Uterus (tissue), 4 donors: ENCODE measurements around the gene HCK. TPM values are rescaled to one million over a fixed set of nuclear protein-coding genes. Genes with fewer than 3 reads are reported as not detected.

ENCODE experiments used
- DNase-seq, 2 donors: peaks; one replicate each; pipeline ENCODE4 v3.0.0-alpha.2; 2019 to 2020
- H3K27ac ChIP-seq, 2 donors: fragments of 200-600 bp; sonication (generic); 1 replicate in 1 of 2; 2 replicates in 1 of 2; pipeline ENCODE4 v1.5.1; 2016 to 2018
- H3K27me3 ChIP-seq, 2 donors: fragments of 200-600 bp; sonication (generic); one replicate each; pipeline ENCODE4 v1.5.1; 2018 to 2019; ENCODE audit warnings: control low read depth in 1 of 2
- H3K36me3 ChIP-seq, 2 donors: fragments of 200-600 bp; sonication (generic); one replicate each; pipeline ENCODE4 v1.5.1; 2019; ENCODE audit warnings: control low read depth in 1 of 2
- H3K4me1 ChIP-seq, 2 donors: fragments of 200-600 bp; sonication (generic); one replicate each; pipeline ENCODE4 v1.5.1; 2018 to 2019; ENCODE audit warnings: control low read depth in 1 of 2
- H3K4me3 ChIP-seq, 2 donors: fragments of 200-600 bp; sonication (generic); 1 replicate in 1 of 2; 2 replicates in 1 of 2; pipeline ENCODE4 v1.5.1; 2018 to 2019; ENCODE audit warnings: mild to moderate bottlenecking in 1 of 2
- H3K9me3 ChIP-seq, 2 donors: fragments of 200-600 bp; sonication (generic); one replicate each; pipeline ENCODE4 v1.5.1; 2019; ENCODE audit warnings: control low read depth in 1 of 2
- CTCF ChIP-seq, 4 experiments: fragments of 200-600 bp in 2 of 4; fragments of 450-650 bp in 2 of 4; sonication (generic) in 2 of 4; IDR thresholded peaks; one replicate each; pipeline ENCODE4 v1.5.1; 2016 to 2019; ENCODE audit warnings: antibody characterized with exemption in 4 of 4, mild to moderate bottlenecking in 2 of 4, moderate library complexity in 1 of 4
- POLR2A ChIP-seq, 2 donors: fragments of 450-650 bp; IDR thresholded peaks; one replicate each; pipeline ENCODE4 v1.6.1; 2016; ENCODE audit warnings: antibody characterized with exemption in 2 of 2, mild to moderate bottlenecking in 1 of 2, moderate library complexity in 1 of 2
- intact Hi-C: fragments of 100-400 bp; cut with DNase I; formaldehyde crosslinking; loops from one replicate; pipeline ENCODE4 v1.15.1; 2023; ENCODE audit warnings: low total_unique reads
- total RNA-seq, 4 donors: library from RNA; depleted of rRNA in 3 of 4; stranded (reverse); fragments of >200 nt in 3 of 4; gene quantifications; one replicate each; pipeline versions ENCODE4 v1.1.0 to v1.2.4, GENCODE V29; 2014 to 2023
- donor health status: DM: yes; HTN: yes; CAD: no.

Gene HCK
- total RNA-seq, 4 donors from 2014 or later, result 1.3 to 7.0 (median 4.1) TPM

DNA sequence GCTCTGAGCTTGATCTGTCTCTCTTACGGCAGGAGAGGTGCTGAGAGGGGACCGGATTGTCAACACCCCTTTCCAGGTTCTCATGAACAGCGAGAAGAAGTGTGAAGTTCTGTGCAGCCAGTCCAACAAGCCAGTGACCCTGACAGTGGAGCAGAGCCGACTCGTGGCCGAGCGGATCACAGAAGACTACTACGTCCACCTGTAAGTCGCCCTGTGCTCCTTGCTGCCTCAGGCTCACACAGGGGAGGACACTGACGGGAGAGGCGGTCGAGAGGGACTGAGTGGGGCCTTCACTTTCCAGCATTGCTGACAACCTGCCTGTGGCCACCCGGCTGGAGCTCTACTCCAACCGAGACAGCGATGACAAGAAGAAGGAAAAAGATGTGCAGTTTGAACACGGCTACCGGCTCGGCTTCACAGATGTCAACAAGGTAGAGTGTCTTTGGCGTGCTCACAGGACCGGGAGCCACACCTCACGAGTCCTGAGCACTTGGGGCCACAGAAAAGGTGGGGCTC lies 89.5 kb downstream of the HCK start:
- no peak for DNase-seq
- Histone ChIP-seq H3K4me1 (no peaks in the 10 kb centered on the region), H3K27me3 (no peaks in the 10 kb centered on the region), H3K4me3 (no peak overlapping the region), H3K36me3 (no peaks in the 10 kb centered on the region), H3K27ac (no peak overlapping the region), H3K9me3 (no peaks in the 10 kb centered on the region)
- TF ChIP-seq POLR2A (IDR thresholded peaks at IDR 0.05) (no peak), CTCF (IDR thresholded peaks at IDR 0.05) (no peak)
- intact Hi-C loops, result no loop called here

- no peak for DNase-seq
- Histone ChIP-seq H3K27me3 (no peaks in the 10 kb centered on the region), H3K9me3 (no peaks in the 10 kb centered on the region), H3K27ac (no peak overlapping the region), H3K4me3 (no peak overlapping the region), H3K4me1 (no peaks in the 10 kb centered on the region), H3K36me3 (no peaks in the 10 kb centered on the region)
- TF ChIP-seq CTCF (IDR thresholded peaks at IDR 0.05) (no peak), POLR2A (IDR thresholded peaks at IDR 0.05) (no peak)
- intact Hi-C loops, result no loop called here
These were observed 90.0 kb downstream of the HCK start for GRCh38 chr20:32142088-32142487.

GRCh38 chr20:32142991-32143390 lies 90.9 kb downstream of the HCK start:
- H3K27ac ChIP-seq, result no peak overlapping the region

DNA sequence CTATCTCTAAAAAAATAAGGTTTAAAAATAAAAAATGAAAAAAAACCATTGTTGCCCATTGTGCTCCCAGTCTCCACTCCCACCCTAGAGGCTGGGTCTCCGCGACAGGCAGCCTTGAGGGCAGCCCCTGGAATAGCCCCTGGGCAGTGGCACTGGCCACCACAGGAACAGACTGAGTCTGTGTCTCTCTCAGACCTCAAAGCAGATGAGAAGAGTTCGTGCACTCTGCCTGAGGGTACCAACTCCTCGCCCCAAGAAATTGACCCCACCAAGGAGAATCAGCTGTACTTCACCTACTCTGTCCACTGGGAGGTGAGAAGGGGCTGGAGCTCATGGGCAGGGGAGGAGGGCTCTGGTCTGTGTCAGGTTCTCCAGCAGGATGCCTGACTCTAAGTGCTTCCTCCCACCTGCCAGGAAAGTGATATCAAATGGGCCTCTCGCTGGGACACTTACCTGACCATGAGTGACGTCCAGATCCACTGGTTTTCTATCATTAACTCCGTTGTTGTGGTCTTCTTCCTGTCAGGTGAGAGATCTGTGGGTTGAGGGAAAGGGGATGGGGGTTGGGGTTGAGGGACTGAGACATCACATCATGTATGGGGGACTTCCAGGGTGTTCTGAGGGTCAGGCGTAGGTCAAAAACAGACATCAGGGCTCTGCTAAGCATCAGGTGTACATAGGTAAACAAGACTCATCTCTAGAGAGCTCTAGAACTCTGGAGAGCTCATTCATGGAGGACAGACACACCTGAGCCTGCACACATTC lies 93.0 kb downstream of the HCK start:
- H3K4me3 ChIP-seq, result no peak overlapping the region
- H3K27me3 ChIP-seq, result no peaks in the 10 kb centered on the region
- no peak overlapping the region for H3K27ac ChIP-seq
- H3K9me3 ChIP-seq, result no peaks in the 10 kb centered on the region
- DNase-seq, result no peak
- H3K4me1 ChIP-seq, result no peaks in the 10 kb centered on the region
- TF ChIP-seq POLR2A (IDR thresholded peaks at IDR 0.05) (no peak), CTCF (IDR thresholded peaks at IDR 0.05) (no peak)
- intact Hi-C loops, result no loop called here
- no peaks in the 10 kb centered on the region for H3K36me3 ChIP-seq

More at GRCh38 chr20:32142991-32143390, 90.9 kb downstream of the HCK start:
- Histone ChIP-seq H3K4me3 (no peak overlapping the region), H3K36me3 (no peaks in the 10 kb centered on the region), H3K4me1 (no peaks in the 10 kb centered on the region), H3K27me3 (no peaks in the 10 kb centered on the region), H3K9me3 (no peaks in the 10 kb centered on the region)
- no peak for DNase-seq
- no peak for TF ChIP-seq CTCF (IDR thresholded peaks at IDR 0.05)
- TF ChIP-seq POLR2A (IDR thresholded peaks at IDR 0.05), result no peak
- intact Hi-C loops, result no loop called here

DNA sequence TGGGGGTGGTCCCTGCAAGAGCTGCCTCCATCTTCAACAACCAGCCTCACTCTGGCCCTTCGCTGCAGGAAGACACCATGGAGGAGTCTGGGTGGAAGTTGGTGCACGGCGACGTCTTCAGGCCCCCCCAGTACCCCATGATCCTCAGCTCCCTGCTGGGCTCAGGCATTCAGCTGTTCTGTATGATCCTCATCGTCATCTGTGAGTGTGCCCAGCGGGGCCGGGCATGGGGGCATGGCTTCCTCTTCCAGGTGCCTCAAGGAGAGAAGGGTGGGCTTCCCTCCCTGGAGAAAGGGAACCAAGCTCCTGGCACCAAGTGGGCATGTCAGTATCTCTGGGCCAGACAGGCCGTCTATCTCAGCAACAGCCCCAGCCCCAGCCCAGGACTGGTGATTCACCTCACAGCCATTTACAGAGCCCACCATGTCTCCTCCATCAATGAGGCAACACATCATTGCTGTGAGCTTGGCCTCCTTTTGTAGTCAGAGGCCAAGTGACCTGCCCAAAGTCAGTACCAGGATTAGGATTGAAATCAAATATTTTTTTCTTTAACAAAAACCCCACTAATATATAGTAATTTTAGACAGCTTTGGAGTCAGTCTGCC lies 97.6 kb downstream of the HCK start:
- H3K27ac ChIP-seq, result no peak overlapping the region
- H3K4me1 ChIP-seq, result no peaks in the 10 kb centered on the region

More for the DNA sequence above, 97.6 kb downstream of the HCK start:
- no peaks in the 10 kb centered on the region for H3K27me3 ChIP-seq
- intact Hi-C loops, result no loop called here
- H3K36me3 ChIP-seq, result no peaks in the 10 kb centered on the region
- no peak for TF ChIP-seq POLR2A (IDR thresholded peaks at IDR 0.05)
- TF ChIP-seq CTCF (IDR thresholded peaks at IDR 0.05), result no peak
- H3K4me3 ChIP-seq, result no peak overlapping the region
- no peaks in the 10 kb centered on the region for H3K9me3 ChIP-seq
- no peak for DNase-seq
